T-helper 2 cell (primary cell): Measurements from ENCODE around the gene PTPN13.
A peak's percentile ranks its signal among the peaks of the same experiment; 100 is the strongest.

ENCODE experiments used
- DNase-seq, 5 experiments: peaks; one replicate each; pipeline versions ENCODE4 v3.0.0 to v3.0.0-alpha.2; 2012 to 2022

The PTPN13 gene

GRCh38 chr4:86592553-86593249, 1.4 kb upstream of the PTPN13 start:
- no peak for DNase-seq

- DNase-seq: peak in 1 of 5 experiments; percentile 53
Measured at GRCh38 chr4:86594559-86595425, 677 bp downstream of the PTPN13 start.

DNA sequence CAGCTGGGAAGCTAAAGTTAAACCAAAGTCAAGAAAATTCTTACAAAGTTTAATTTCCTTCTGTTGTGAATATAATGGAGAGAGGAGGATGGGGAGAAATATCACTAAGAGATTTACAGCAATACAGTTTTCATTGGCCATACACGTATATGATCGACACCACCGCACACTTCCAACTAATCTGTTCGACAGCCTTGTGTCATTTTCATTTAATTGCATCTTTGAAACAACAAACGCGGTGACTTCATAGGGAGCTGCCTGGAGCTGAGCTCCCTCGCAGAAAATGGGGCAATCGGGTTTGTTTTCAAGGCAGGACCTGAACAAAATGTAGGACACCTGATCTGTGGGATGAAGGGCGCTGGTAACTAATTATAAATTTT, 1.3 kb downstream of the PTPN13 start:
- peak in 1 of 5 experiments; percentile 41 for DNase-seq

DNA sequence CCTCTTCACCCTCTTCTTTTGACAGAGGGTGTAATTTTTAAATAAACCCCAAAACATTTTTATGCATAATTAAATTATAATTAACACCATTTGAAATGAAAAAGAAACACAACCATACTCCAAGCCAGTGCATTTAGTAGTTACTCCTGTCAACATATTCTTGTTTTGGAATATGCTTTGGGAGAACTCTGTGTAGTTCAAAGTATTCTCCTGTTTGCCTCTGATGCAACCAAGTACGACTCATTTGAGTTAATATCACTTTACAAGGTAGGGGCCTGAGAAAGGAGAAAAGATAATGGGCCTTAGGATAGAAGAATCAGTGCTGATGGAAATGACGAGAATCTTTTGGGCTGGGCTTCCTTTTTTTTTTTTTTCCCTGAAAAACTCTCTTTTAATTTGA, 2.7 kb downstream of the PTPN13 start:
- no peak for DNase-seq

GRCh38 chr4:86600007-86600653, 6.0 kb downstream of the PTPN13 start:
- no peak for DNase-seq

DNA sequence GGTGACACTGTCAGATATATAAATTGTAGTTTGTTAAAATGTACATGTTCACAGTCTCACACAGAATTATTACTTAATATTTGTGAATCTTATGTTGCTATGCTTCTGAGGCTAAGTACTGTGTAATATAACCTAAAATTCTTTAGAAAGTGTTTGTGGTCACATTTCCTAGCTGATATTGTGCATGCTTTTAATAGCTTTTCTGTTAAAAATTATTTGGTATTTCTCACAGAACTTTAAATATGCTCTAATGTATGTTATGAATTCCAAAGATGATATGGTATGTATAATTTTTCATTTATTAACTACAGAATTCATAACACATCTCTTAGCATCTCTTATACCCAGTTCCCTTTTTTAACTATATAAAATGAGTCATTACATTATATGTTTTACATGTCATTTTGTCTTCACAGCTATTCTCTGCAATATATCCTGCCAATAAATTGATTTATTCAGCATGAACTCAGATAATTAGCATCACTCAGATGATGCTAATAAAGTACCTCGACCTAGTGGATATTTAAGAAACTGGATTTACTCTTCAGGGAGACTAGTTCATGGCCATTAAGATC, 9.3 kb downstream of the PTPN13 start:
- DNase-seq: no peak

DNA sequence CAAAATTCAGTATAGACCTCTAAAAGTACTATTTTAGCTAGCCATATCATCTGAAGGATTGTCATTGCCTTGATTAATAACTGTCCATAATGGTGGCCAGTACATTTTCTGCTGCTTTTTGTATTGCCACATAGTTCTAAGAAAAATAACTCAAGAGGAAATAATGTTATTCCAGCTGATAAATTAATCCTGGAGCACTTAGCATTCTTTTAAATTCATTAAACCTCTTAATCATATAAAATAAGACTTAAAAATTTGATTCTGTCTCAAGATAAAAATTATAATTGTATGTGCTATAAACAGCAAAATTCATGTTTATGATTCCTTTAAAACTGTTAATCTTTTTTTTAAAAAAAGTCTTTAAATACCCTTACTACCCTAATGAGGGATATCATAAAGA, 12.7 kb downstream of the PTPN13 start:
- DNase-seq: no peak

DNA sequence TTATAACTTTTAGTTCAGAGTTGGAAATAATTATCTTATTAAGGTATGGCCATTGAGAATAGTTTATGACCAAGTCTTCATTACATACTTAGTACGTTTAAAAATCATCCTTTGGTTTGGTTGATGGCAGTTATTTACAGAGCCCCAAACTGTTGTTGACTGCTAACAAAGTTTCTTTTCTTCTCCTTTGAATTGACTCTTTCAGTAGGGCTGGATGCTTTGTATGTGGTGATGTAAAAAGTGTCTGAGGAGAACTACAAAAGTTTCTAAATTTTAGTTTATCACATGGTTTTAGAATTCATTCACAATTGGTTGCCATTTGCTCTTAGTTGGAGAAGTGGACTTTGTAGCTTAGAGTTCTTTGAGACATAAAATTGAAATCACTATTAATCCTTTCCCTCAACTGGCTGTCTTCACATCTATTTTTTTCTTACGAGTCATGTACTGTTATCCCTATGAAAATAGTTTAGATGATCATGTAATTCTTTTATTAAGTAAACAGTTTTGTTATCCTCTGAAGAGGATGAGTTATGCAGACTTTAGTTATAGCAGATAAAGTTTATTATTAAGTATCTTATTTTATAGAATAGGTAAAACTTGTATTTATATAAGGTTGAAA, 14.8 kb downstream of the PTPN13 start:
- DNase-seq: no peak

DNA sequence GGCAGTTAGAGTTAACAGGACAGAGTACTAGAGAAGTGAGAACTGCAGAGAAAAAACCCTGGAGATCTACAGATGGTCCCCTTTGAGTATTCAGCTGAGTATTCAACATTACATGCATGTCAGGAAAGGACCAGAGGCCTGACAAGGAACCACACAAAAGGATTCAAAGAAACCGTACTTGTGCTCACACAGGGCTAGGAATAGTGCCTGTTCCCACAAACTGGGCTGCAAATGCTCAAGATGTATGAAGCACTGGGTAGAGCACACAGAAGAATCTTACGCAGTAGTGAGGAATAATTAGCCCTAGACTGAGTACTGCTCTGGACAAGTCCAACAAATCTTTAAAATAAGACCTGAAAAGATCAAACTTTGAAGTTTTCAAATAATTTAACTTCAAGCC, 17.6 kb downstream of the PTPN13 start:
- DNase-seq: no peak

DNA sequence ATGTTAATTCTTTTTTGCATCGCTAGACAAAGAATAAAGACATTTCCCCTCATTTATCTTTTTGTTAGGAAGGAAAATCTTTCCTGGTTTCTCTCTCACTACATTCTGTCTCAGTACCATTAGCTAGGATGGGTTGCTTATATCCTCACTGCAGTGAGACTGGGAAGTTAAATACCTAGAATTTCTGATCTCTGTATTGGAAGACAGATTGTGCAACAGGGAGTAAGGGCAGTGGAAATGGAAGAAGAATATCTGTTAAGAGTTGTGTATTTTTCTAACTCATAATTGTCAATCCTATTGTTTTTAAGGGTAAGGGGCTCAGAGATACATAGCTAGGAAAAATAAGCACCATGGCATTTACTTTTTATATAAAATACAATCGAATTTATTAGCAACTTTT, 19.6 kb downstream of the PTPN13 start:
- no peak for DNase-seq

DNA sequence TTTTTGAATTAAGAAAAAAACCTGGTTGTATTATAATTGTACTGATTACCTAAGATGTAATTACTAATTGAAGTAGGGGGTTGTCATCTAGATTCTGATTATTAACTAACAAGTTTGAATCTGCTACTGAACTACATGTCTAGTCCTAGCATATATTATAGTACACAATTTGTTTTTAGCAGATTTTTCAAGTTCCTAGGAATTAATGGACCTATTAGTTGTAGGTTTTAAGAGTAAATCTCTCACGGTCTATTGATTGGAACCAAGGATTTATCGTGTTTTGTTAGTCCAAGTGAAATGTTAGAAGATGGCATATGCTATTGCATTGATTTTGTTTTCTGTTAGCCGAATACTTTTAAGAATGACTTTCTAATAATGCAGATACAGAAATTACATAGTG, 20.8 kb downstream of the PTPN13 start:
- no peak for DNase-seq

DNA sequence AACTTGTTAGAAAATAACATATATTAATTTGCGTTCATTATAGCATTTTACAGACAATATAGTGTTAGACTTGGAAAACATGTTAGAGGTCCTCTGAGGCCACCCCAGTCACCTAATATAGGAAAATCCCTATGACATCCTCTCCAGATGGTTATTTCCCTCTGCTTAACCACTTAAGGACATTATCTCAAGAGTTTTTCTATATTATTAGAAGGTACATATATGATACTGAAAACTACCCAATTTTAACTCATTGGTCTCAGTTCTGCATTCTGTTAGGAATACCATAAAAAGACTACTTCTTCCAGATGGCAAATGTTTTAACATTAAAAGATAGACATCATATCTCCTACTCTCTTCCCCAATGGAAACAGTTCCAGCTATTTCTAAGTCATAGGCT, 21.4 kb downstream of the PTPN13 start:
- DNase-seq: no peak

DNA sequence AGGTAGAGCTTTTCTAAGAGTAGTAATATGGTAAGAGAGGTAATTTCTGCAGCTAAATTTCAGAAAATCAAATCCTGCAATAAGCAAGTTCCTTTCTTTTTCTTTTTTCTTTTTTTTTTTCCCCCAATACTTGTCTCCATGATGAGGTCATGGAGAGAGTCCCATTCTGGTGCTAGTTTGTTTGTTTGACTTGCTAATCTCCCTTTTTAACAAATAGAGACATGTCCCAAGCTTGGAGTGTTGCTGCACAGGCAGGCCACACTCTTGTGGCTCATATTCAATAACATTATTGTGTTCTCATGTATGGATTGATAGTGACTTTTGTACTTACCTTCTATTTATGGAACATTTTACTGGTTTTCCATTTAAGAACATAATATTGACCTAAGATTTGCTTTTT, 25.5 kb downstream of the PTPN13 start:
- no peak for DNase-seq

- DNase-seq: no peak
Measured at GRCh38 chr4:86621435-86621834, 27.3 kb downstream of the PTPN13 start.

DNA sequence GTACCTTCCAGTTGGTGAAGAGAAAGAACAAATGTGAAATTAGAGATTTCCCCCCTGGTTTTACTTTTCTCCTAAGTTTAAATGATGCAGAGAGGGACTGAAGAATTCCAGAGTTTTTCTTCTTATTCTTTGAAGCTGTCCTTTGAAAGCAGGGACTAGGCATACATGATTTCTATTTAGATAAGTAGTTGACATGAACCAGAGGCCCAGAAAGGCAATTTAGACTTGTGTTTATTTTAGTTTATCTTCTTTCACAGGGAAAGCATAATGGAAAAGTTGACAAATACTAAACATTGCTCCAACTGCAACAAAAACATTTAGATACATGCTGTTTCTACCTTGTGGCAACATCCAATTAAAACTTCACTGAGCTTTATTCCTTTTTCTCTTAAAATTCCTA, 32.0 kb downstream of the PTPN13 start:
- DNase-seq: no peak

DNA sequence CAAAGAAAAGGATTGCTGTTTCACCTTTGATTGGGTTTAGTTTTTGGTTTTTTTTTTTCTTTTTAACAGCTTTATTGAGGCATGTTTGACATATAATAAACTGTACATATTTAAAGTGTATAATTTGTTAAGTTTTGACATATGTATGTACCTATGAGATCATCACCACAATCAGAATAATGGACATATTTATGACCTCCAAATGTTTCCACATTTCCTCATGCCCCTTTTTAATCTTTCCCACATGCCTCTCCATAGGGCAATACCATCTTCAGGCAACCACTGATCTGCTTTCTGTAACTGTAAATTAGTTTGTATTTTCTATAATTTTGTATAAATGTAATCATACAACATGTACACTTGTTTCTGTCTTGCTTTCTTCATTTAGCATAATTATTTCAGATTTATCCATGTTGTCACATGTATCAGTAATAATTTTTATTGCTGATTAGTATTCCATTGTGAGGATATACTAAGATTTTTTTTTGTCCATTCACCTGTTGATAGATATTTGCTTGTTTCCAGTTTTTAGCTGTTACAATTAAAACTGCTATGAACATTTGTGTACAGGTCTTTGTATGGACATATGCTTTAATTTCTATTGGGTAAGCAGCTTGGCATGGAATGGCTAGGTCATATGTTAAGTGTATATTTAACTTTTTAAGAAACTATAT, 33.5 kb downstream of the PTPN13 start:
- no peak for DNase-seq

GRCh38 chr4:86630629-86631028, 36.5 kb downstream of the PTPN13 start:
- no peak for DNase-seq

- DNase-seq: no peak
Measured at GRCh38 chr4:86631166-86631565, 37.1 kb downstream of the PTPN13 start.

GRCh38 chr4:86633854-86634253, 39.7 kb downstream of the PTPN13 start:
- no peak for DNase-seq

GRCh38 chr4:86640469-86640868, 46.4 kb downstream of the PTPN13 start:
- no peak for DNase-seq

DNA sequence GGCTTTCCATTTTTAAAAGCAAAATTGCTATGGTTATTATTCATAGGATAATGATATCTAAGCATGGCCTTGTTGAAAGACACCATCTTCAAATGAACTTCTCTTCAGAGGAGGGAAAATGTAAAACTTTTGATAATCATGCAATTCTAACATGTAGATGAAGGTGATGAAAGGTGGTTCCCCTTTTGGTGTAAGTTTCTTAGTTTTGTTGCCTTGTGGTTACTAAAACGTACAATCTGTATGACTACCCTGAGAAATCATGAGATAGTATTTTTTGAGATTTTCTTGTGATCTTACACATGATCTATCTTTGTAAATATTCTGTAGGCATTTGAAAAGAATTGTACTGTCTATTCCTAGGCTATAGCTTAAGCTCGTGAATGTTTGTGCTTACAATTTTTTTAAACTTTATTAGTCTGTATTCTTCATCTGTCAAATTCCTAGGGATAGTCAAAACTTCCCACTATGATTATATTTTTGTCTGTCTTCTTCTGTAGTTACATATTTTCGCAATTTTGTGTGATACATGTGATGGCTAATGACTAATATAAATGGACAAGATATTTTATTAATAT, 47.5 kb downstream of the PTPN13 start:
- DNase-seq: peak in 1 of 5 experiments; percentile 43

DNA sequence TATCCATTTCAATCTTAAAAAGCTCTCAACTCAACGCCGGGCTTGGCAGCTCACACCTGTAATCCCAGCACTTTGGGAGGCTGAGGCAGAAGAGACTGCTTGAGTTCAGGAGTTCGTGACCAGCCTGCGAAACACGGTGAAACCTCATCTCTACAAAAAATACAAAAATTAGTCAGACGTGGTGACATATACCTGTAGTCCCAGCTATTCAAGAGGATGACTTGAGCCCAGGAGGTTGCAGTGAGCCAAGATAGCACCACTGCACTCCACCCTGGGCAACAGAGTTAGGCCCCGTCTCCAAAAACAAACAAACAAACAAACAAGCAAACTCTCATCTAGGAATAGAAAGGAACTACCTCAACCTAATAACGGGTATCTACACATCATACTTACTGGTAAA, 50.8 kb downstream of the PTPN13 start:
- peak in 1 of 5 experiments; percentile 11 for DNase-seq
